Measurements from ENCODE around the gene SSTR3.

Gene SSTR3

DNA sequence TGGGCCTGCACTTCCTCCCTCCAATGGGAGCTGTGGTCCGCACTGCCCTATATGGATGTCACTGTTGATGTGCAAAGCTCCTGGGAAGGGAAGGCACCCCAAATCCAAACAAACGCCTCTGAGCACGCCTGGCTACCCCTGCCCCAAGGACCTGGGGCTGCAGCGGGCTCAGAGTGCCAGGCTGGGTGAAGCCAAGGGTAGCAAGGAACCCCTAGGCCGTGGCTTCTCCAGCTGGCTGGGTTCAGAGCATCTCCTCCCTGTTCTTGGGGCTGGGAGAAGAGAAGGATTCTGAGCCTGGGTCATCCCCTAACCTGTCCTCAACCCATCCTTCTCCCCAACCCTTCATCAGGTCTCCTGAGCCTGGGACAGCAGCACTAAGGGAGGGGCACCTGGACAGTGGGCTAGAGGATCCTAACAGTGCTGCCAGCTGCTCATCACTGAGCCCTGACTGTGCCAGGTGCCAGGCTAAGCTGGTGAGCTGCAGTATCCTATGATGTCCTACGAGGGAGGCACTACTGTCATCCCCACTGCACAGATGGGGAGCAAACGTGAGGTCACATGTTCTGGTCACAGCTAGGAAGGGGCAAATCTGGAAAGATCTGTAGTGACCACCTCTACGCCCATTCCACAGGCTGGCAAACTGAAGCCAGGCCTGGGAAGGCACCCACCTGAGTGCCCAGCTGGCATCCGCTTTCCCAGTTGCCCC lies 3.0 kb downstream of the SSTR3 start (continued):
- TF ChIP-seq POU6F1 (CRISPR knock-in tag; IDR thresholded peaks at IDR 0.05; ENCODE audit: borderline replicate concordance, low read depth) (no peak), RARB (CRISPR knock-in tag; IDR thresholded peaks at IDR 0.05) (no peak), ZNF70 (CRISPR knock-in tag; IDR thresholded peaks at IDR 0.05) (no peak)

DNA sequence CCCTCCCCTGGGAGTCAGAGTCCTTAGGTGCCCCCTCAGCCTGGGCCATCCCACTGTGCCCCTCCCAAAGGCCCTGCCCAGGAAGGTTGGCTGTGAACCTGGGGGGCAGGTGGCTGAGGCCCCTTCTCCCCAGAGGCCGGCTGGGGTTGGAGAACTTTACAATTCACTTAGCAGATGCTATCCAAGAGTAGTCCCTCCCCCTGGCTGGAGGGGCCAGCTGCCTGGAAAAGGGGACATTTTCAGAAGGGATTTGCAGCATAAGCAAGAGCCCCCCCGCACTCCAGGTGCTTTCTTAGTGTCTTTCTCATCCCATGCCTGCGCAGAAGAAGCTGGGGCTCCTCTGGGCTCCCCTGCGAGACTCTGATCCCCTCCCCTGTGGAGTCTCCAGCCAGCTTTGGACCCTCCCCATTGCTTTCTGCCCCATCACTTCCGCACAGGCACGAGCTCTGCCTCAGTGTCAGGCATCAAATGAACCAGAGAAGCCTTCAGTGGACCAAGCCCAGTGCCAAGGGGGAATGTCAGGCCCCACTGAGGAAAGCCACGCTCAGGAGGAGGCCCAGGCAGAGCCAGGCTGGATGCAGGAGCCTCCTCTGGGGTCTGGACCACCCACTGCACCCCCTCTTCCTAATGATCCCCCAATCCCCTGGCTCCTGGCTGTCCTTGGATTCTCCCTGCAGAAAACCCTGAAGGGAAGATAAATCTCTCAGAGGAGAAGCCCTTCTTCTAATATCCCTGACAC lies 3.7 kb downstream of the SSTR3 start:
- no peak for ATAC-seq

More for the DNA sequence above, 3.7 kb downstream of the SSTR3 start:
- TF ChIP-seq ZNF70 (CRISPR knock-in tag; IDR thresholded peaks at IDR 0.05) (no peak), ARNTL (CRISPR knock-in tag; IDR thresholded peaks at IDR 0.05; ENCODE audit: borderline replicate concordance, low read depth) (no peak), GLIS3 (CRISPR knock-in tag; IDR thresholded peaks at IDR 0.05) (no peak), CSDC2 (CRISPR knock-in tag; IDR thresholded peaks at IDR 0.05) (no peak), ZNF8 (CRISPR knock-in tag; IDR thresholded peaks at IDR 0.05) (no peak), TOX (CRISPR knock-in tag; IDR thresholded peaks at IDR 0.05; ENCODE audit: borderline replicate concordance) (no peak), POU6F1 (CRISPR knock-in tag; IDR thresholded peaks at IDR 0.05; ENCODE audit: borderline replicate concordance, low read depth) (no peak), ZFP3 (CRISPR knock-in tag; IDR thresholded peaks at IDR 0.05) (no peak), ZFP30 (CRISPR knock-in tag; IDR thresholded peaks at IDR 0.05) (no peak), RARB (CRISPR knock-in tag; IDR thresholded peaks at IDR 0.05) (no peak), ZNF565 (CRISPR knock-in tag; conservative IDR thresholded peaks at IDR 0.05; ENCODE audit: low read depth) (no peak), PPARA (CRISPR knock-in tag; IDR thresholded peaks at IDR 0.05; ENCODE audit: borderline replicate concordance) (no peak), PATZ1 (CRISPR knock-in tag; IDR thresholded peaks at IDR 0.05; ENCODE audit: borderline replicate concordance) (no peak), OSR1 (CRISPR knock-in tag; IDR thresholded peaks at IDR 0.05) (no peak), CSRNP3 (CRISPR knock-in tag; IDR thresholded peaks at IDR 0.05) (no peak), TSHZ2 (CRISPR knock-in tag; IDR thresholded peaks at IDR 0.05) (no peak), TCF4 (CRISPR knock-in tag; IDR thresholded peaks at IDR 0.05; ENCODE audit: borderline replicate concordance) (no peak)
- TF ChIP-seq, protein P1, sequence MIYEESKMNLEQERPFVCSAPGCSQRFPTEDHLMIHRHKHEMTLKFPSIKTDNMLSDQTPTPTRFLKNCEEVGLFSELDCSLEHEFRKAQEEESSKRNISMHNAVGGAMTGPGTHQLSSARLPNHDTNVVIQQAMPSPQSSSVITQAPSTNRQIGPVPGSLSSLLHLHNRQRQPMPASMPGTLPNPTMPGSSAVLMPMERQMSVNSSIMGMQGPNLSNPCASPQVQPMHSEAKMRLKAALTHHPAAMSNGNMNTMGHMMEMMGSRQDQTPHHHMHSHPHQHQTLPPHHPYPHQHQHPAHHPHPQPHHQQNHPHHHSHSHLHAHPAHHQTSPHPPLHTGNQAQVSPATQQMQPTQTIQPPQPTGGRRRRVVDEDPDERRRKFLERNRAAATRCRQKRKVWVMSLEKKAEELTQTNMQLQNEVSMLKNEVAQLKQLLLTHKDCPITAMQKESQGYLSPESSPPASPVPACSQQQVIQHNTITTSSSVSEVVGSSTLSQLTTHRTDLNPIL (CRISPR knock-in tag; IDR thresholded peaks at IDR 0.05; ENCODE audit: low read depth): no peak

Measured in SK-N-SH treated with all-trans-retinoic acid at 6 μM for 48 hours (cell line).